Measurements from ENCODE around the gene NFATC2.

DNA sequence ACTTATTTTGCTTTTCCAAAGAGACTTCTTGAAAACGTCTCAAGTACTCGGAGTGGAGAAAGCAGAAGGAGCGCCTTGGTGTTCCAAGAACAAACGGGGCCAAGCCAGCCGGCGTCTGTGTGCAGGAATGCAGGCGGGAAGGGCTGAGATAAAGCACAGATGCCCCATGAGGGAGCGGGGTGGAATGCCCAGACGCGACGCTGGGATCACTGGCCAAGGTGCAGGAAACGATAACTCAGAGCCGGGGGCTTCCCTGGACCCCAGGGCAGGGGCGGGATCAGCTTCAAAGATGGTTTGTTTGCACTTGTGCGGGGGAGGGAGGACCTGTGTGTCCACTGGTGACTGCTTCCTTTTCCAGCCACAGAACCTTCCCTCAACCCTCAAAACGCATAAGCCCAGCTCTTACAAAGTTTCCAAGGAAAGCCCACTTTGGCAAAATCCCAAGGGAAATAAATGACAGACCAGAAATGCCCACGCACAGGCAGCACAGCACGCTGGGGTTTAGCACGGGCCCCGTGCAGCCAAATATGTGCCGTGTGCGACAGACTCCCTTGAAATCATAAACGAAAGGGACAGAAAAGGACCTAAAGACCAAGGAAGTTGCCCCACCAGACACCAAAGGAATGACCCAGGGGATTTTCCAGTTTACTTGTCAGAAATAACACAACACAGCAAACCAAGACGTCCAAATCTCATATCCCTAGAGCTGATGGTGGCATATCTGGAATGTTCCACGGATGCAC lies 113.9 kb downstream of the NFATC2 start:
- TF ChIP-seq, protein P1, sequence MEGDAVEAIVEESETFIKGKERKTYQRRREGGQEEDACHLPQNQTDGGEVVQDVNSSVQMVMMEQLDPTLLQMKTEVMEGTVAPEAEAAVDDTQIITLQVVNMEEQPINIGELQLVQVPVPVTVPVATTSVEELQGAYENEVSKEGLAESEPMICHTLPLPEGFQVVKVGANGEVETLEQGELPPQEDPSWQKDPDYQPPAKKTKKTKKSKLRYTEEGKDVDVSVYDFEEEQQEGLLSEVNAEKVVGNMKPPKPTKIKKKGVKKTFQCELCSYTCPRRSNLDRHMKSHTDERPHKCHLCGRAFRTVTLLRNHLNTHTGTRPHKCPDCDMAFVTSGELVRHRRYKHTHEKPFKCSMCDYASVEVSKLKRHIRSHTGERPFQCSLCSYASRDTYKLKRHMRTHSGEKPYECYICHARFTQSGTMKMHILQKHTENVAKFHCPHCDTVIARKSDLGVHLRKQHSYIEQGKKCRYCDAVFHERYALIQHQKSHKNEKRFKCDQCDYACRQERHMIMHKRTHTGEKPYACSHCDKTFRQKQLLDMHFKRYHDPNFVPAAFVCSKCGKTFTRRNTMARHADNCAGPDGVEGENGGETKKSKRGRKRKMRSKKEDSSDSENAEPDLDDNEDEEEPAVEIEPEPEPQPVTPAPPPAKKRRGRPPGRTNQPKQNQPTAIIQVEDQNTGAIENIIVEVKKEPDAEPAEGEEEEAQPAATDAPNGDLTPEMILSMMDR (IDR thresholded peaks at IDR 0.05; ENCODE audit: poor library complexity), result no peak
- TF ChIP-seq EZH2 (IDR thresholded peaks at IDR 0.05; ENCODE audit: borderline replicate concordance), result no peak
